SIG-M5 treated with dmso at 0.1 percent for 504 hours (cell line): Measurements from ENCODE around the gene CASZ1.

Experiments
- DNase-seq: peaks from one replicate; lab custom pipeline; 2025; ENCODE audit not compliant: unreplicated experiment; lab: John Stamatoyannopoulos, UW

CASZ1 gene

DNA sequence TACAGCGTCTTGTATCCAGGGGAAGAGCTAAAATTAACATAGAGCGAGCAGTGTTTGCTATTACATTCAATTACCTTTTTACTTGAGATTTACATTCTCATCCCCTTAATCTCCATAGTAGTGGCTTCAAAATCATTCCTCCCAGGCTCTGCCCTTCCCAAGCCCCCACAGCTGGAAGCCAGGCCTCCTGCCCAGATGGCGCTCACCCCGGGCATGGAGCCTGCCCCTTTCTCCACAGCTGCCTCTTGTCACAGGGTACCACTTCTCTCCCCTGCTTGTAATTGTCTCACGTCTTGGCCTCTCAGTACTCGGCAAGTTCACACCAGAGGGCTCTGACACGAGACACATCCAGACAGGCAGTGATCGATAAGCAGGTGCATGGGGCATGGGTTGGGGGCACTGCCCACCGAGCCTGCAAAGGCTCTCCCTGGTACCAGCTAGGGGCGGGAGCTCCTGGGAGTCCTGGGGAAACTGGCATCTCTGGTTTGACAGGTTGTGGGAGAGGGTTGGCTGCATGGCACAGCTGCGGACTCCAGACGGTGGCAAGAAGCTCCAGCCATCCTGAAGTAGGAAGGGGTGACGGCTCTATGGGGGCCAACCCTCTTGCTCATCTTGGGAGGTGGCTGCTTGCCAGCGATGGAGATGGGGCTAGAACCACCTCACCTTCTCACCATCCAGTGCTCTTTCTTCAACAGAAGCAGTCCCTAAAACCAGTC, 20.1 kb downstream of the CASZ1 start:
- peak; percentile 9 for DNase-seq

DNA sequence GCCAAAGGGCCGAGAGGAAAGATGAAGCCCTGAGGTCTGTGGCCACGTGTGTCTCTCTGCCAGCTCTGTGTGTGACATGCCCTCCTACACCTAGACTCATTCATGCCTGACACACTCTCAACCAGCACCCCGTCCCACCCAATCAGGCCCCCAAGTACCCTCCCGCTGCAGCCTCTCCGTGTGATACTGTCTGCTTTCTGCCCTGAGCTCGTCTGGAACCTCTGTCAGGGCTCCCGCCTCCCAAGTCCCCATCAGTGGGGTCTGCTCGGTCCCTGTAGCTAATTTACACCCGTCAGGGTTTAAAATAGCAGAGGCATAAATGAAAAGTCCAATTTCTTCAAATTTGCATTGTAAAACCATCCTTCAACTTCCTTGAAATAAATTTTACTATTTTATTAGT, 20.7 kb downstream of the CASZ1 start:
- no peak for DNase-seq

DNA sequence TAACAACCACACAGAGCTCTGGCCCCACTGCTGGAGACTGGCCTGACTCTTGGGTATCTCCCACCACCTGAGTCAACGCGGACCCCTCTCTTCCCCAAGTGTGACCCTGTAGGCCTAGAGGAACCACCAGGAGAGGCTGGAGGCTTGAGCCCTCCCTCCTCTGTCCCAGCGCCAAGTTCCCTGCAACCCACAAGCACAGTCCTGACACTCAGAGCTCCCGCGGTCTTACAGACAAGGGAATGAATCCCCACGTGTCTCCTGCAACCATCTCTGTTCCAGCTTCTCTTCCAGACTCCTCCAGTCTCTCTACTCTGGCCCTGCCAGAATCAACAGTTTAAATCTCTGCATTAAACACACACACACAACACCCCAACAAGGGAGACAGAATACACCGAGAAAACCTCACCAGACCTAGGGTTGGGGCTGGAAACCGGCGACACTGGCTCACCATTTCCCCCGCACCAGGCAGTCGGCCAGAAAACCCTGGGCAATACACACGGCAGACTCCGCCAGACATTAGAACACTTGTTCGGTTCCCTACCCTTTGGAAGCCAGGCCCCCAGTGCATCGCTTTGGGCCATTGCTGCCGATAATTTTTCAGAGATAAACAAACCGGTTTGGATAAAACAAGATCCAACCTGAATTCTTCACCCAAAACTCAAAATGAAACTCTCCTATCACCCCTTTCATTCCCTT, 21.7 kb downstream of the CASZ1 start:
- no peak for DNase-seq

DNA sequence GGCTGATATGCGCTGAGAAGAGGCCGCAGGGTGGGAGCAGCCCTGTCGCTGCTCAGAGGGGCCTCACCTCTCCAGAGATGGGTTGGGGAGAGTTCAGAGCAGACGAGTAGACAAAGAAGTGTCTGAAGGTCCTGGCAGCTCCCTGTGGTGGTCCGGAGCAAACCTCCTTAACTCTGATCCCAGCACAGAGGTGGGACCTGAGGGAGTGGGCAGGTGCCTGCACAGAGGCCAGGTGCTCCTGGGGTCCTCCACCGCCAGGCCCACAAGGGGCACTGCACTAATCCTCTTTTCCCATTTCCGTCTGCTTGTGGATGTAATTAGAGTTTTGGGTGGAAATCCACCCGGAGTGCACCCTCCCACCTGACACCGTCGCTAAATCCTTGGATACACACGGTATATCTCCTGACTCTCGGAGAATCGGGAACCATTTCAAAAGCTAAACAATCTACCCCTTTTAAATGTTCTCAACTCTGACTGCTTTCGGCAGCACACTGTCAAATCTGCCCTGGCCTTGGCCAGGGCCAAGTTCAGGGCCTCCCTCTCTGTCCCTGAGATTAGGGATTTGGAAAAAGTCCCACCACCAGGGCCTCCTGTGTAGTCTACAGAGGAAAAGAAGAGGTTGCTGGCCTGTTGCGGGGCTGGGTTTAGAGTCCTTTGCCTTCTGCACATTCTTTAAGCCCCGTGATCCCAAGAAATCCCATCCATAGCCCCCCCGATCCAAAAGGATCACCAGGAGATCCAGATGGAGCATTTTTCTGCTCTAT, 22.4 kb downstream of the CASZ1 start:
- no peak for DNase-seq

DNA sequence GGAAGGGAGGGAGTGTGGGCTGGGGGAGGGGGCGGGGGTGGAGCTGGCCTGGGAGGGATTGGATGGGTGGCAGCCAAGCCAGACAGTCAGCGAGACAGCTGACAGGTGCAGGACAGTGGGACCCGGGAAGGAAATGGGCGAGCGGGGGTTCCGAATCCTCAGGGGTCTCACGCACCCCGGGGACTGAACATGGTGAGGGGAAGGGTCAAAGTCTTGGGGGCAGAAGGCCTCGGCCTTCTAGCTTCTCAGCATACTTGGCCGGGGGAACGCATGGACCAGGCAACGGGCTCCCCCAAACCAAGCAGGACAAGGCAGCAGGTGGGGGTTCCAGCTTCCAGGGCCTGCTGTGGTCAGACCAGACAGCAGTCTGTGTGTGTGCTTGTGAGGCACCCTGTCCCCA, 23.1 kb downstream of the CASZ1 start:
- DNase-seq, result no peak

DNA sequence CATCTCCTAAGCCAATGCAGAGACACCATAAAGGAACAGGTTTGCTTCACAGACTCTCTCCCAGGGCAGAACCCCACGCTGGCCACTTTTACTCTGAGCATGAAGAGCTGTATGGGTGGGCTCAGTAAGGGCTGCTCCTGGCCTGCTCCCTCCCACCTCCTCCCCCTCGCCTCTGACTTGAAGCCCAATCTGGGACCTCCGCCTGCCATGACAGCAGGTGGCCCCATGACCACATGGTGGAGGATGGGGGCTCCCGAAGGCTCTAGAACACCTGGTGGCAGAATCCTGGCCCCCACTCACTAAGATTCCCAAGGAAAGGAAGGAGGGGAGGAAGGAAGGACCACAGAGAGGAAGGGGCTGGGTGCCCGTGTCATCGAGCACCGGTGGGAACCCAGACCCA, 23.7 kb downstream of the CASZ1 start:
- DNase-seq, result no peak

DNA sequence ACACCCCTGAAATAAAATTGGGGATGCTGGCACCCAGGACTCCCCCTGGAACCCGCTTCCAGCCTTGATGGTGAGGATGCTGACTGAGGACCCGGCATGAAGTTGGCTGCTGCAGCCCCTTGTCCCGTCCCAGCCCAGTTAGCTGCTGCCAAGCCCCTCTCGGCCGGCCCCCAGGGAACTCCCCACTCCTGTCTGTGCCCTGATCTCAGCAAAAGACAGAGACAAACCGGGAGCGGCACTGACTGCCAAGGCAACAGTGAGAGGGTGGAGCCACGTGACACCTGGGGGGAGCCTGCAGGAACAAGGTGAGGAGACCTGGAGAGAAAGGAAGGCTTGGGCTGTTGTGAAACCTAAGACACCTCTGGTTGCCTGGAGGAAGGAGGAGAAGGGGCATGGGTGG, 24.7 kb downstream of the CASZ1 start:
- no peak for DNase-seq

DNA sequence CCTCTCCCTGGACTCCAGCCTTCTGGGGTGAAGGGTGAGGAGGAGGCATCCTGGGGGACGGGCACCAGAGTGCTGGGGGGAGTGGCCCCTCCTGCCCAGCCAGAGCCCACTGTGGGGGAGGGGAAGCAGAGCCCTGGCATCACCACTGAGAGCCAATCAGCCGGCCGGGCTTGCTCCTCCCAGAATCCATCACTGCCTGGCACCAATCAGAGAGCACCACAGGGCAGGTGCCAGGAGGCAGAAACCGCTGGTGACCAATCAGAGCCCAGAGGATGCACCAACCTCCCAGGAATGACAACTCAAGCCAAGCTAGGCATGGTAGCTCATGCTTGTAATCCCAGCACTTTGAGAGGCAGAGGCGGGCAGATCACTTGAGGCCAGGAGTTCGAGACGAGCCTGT, 27.9 kb downstream of the CASZ1 start:
- DNase-seq, result no peak

DNA sequence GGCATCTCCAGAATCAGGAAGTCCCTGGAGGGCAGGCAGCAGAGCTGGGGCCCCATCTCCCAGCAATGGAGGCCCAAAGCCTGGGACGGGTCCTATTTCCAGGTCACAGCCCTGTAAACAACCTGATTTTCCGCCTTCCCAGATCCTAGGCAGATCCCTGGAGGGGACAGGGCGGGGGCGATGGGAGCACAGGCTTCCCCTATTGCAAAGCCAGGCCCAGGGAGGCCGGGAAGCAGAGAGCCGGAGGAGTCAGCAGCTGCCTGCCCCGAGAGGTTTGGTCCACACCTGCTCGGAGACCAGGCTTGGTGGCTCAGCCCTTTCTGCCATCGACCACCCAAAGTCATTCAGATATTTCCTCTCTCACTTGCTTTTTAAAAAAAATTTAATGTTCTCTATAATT, 29.2 kb downstream of the CASZ1 start:
- DNase-seq, result no peak

DNA sequence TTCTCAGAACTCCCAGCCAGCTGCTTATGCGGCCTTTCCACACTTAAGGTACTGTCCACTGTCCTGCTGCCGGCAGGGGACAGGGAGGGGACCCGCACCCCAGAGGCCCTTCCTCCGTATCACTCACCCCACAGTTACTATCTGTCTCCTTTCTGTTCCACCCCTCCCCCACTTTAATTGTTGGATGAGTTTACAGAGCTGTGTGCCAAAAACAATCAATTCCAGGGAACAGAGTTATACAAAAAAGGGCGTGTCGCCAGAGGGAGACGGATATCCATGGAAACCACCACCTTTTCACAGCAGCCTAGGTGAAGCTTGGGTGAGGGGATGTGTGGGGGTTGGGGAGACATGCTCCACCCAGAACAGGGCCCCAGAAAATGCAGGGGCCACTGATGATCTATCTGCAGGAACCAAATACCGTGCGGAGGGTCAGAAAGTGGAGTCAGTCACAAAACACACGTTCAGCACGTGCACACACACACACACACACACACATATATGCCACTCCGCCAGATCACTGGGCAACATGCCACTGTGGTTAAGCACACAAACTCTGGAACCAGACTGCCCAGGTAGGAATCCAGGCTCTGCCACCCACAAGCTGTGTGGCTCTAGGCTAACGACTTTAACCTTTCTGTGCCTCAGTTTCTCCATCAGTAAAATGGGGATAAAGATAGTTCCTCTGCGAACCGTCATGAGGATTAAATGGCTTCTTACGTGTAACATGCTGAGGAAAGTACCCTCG, 30.5 kb downstream of the CASZ1 start:
- DNase-seq, result no peak

DNA sequence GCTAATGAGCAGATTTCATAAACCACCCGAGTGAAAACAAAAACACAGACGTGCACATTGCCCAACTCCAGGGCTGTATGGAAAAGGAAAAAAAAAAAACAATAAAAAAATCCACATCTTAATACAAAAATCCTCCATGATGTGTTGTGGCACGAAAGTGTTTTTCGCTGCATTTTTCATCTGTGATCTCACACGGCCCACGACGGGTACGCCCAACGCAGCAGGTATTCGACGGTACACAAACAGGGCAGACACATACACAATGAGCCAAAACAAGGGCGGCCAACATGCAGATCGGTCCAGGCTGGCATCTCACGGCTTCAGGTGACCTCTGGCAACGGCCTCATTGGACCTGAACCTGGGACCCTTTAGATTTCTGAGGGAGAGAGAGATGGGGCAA, 31.1 kb downstream of the CASZ1 start:
- no peak for DNase-seq

DNA sequence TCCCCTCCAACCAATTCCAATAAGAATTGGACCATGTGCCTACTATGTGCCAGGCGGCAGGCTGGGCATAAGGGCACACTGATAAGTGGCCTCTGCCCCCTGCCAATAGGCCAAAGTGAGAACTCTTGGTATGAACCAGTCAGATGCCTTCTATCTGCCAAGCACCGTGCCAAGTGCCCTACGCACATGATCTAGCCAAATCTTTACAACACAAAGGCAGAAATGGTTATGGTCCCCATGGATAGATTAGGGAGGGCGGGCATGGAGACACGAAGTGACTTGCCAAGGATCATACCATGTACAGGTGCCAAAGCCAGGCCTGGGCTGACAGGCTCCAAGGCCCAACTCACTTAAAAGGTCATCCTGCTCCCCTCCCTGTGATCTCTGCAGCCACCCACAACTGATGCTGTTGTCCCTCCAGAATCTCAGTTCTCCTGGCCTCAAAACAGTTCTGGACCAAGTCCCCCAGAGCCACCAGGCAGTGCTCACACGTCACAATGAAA, 32.1 kb downstream of the CASZ1 start:
- DNase-seq, result no peak

DNA sequence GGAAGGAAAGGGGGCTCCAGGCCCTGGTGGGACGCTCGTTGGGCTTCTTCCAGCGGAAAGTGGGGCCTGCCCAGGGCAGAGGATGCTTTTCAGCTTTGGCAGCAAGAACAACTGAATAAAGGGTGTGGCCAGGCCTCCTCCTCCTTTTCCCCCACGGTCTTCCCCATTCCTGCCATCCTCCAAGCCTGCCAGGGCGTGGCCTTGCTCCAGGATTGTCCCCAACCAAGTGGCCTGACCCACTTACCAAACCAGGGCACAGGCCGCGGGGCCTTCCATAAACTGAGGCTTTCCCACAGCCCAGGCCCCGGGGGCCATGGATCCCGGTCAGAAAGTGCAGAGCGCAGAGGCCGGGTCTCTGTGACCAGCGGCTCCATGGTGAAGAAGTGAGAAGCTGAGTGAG, 33.6 kb downstream of the CASZ1 start:
- DNase-seq, result no peak

DNA sequence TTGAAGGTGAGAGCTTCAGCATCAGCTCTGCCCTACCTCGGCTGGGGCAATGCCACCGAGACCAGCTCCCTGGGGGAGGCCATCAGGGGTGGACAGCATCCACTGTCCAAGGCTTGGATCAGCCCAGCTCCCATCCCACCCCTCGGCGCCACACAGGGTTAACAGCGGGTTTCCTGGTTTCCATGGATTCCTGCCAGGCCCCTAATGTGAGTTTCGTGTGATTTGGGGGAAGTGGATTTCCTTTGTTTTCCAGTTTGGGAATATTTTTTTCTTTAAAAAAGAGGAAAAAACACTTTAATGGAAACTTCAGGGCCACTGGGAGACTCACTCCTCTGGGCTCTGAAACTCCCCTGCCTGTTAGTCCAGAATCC, 34.3 kb downstream of the CASZ1 start:
- no peak for DNase-seq

DNA sequence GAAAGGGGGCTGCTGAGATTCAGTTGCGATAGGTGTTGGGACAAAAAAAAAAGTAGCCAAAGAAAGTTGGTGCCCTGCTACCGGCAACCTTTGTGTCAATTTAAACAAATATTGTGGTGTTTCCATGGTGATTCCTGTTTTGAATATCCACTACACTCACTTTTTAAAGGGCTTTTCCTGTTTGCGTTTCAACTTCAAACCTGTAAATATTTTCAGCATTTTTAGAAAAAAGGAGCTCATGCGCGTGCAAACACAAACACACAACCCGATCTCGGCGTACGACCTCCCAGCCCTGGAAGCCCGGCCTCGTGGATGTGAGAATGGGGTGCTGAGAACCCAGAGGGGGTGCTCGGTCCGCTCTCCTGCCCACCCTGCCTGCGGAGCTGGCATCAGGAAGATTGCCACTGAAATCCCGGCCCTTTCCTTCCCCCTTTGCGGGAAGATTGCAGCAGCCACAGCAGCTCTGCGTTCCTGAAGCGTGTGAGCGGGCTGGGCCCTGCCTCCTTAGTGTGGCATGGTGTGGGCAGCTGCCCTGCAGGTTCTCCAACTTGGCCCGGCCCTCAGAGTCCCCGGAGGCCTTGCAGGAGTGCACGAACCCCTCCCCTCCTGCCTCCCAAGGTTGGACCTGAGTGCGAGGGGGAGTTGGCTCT, 34.8 kb downstream of the CASZ1 start:
- no peak for DNase-seq

DNA sequence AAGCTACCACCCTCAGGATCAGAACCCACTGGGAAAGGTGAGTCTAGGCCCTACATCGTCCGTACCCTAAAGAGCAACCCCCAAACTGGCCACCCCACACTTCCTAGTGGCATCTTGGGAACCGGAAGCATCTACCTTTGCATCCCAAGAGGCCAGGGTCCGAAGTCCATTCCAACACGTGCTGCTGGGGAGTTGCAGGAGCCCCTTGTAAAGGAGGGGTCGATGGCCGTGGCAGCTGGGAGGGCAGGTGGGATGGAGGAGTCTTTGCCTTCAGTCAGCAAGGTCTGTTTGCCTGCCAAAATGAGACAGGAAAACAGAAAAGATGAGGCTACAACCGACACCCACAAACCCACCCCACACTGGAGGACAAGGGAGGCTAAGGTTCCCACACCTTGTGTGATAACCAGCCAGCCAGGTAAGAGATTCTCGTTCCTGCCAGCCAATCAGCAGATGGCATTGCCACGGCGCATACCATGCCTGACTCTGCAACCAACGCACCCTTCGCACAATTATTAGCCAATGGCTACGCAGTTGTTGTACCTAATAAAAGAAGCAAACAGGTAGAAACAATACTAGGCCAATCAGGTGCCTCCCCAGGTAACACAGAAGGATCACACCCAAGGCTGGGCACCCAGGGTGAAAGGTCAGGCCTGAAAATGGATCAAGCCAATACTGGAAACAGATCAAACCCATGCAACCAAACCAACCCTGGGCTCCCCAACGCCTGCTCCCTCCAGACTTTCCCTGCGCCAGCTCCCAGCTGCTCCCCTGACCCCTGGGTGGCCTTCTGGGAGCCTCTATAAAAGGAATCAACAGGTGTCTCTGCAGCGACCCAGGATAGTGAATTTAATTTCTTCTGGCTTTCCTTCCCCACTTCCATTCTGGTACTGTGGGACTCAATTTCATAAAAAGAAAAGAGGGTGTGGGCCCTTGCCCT, 35.6 kb downstream of the CASZ1 start:
- DNase-seq, result no peak

DNA sequence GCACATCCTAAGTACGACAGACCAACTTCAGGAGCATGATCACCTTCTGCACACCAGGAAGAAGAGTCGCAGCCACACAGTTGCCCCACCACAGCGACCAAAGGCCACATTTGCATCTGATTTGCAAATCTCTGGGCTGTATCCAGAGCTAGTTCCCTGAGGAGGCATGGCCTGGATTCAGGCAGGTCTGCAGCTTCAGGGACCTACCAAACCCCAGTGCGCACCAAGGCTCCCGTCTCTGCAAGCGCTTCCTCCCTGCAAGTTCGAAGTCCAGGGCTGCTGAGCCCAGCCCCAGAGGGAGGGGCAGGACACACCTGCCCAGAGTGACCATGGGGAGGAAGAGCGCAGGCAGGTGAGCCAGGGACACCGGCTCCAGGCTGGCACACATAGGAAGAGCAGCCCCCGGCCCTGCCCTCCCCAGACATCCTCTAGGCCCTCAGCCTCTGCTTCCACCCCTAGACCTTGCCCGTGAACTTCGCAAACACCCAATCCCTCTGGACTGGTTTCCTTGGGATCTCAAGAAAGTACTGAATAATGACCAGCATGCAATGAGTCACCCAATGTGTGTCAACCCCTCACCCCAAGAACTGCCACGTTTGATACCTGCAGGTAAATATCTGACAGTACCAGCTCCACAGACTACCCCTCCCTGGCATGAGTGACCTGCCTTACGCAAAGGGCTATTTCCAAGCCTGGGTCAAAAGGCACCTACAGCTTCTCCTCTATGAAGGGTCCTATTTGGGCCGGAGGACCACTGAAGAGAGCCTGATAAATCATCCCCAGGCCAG, 36.8 kb downstream of the CASZ1 start:
- no peak for DNase-seq

DNA sequence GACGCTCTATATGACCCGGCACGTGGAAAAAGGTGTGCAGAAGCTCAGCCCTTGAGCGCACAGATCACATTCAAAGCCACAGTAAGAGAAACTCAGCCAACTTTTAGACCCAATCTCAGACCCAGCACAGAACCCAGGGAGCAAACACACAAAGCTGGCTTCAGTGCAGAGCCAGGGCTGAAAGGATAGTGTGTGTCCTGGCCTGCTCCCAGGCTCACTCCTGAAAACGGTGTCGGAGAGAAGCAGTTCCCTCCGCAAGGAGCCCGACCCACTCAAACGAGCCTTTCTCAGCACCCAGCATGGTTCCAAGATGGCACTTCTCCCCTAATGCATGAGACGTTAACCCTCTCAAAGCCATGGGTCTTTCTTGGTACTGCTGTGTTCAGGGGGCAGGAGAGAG, 39.6 kb downstream of the CASZ1 start:
- no peak for DNase-seq

DNA sequence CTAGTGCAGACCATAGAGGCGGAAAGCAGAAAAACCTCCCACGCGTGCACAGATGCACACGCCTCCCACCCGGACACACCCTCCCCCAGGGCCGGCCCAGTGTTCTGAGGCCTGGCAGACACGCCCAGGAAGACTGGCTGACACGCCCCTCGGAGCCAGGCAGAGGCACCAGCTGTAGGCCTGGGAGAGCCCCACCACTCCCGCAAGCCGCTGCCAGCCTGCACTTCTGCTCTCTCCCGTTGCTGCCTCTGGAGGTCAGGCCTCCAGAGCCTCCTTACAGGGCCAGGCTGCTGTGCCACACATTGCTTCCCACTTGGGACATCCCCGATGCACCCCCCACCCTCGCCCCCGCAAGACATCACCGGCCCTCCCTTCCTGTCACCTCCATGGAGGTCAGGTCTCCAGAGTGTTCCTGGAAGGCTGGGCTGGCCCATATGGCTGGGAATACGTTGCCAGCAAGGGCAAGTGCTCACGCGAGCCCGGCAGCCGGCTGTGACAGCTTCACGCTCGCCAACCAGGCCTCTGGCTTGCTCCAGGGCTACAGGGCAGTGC, 40.4 kb downstream of the CASZ1 start:
- peak; percentile 37 for DNase-seq
